VCaP (cell line): Measurements from ENCODE around the gene MBD2.

ENCODE experiments used
- H3K27ac ChIP-seq: fragments of 450-650 bp; 2 replicates; pipeline ENCODE4 v1.5.1; 2017
- CTCF ChIP-seq: fragments of 450-650 bp; conservative IDR thresholded peaks from 2 replicates; pipeline ENCODE4 v1.5.1; 2017; ENCODE audit warnings: mild to moderate bottlenecking, moderate library complexity

The MBD2 gene

GRCh38 chr18:54206447-54206846, 18.0 kb downstream of the MBD2 start:
- no peak for TF ChIP-seq CTCF
- H3K27ac ChIP-seq, result peak overlapping the region; percentile 42

- no peak for TF ChIP-seq CTCF
- H3K27ac ChIP-seq, result peak overlapping the region; percentile 42
Measured at GRCh38 chr18:54205959-54206358, 18.5 kb downstream of the MBD2 start.

GRCh38 chr18:54205448-54205847, 19.0 kb downstream of the MBD2 start:
- H3K27ac ChIP-seq, result peak overlapping the region; percentile 42

- H3K27ac ChIP-seq, result peak overlapping the region; percentile 42
- TF ChIP-seq CTCF, result no peak
Measured at GRCh38 chr18:54204883-54205282, 19.6 kb downstream of the MBD2 start.

- no peak for TF ChIP-seq CTCF
- H3K27ac ChIP-seq, result no peak overlapping the region
Measured at GRCh38 chr18:54203914-54204313, 20.6 kb downstream of the MBD2 start.

- no peak overlapping the region for H3K27ac ChIP-seq
- no peak for TF ChIP-seq CTCF
Measured at GRCh38 chr18:54202851-54203250, 21.6 kb downstream of the MBD2 start.

- no peak for TF ChIP-seq CTCF
- H3K27ac ChIP-seq, result no peak overlapping the region
Measured at GRCh38 chr18:54197747-54198411, 26.6 kb downstream of the MBD2 start.

- no peak for TF ChIP-seq CTCF
- H3K27ac ChIP-seq, result no peak overlapping the region
Measured at GRCh38 chr18:54193786-54194185, 30.7 kb downstream of the MBD2 start.
